DND-41 (cell line): ENCODE data around the gene INO80D.

ENCODE experiments used
- CTCF ChIP-seq: IDR thresholded peaks from 2 replicates; pipeline ENCODE4 v1.5.1; 2012; ENCODE audit warnings: borderline replicate concordance, low read length, moderate library complexity, mild to moderate bottlenecking; ENCODE audit not compliant: poor library complexity, severe bottlenecking; ENCODE audit errors: extremely low read depth
- EZH2 ChIP-seq: IDR thresholded peaks from 3 replicates; pipeline ENCODE4 v1.6.1; 2012; ENCODE audit warnings: borderline replicate concordance, low read depth, mild to moderate bottlenecking, moderate library complexity, low read length, inconsistent platforms; ENCODE audit not compliant: severe bottlenecking

- no peak for TF ChIP-seq CTCF
- TF ChIP-seq EZH2: no peak
Measured at GRCh38 chr2:206069417-206069816, 16.6 kb downstream of the INO80D start.
